Sigmoid colon (tissue), 7 donors: ENCODE results near the gene NSUN6. TPM values are rescaled to one million over a fixed set of nuclear protein-coding genes. Genes with fewer than 3 reads are reported as not detected.

Experiments used
- DNase-seq: peaks from one replicate; pipeline ENCODE4 v3.0.0-alpha.2; 2019
- H3K27ac ChIP-seq, 4 donors: fragments of 200-600 bp; sonication (generic); one replicate each; pipeline ENCODE4 v1.5.1; 2016 to 2019; ENCODE audit warnings: mild to moderate bottlenecking in 1 of 4
- H3K27me3 ChIP-seq, 3 donors: fragments of 200-600 bp; sonication (generic); one replicate each; pipeline ENCODE4 v1.5.1; 2019; ENCODE audit warnings: mild to moderate bottlenecking in 1 of 3
- H3K36me3 ChIP-seq, 4 donors: fragments of 200-600 bp; sonication (generic); one replicate each; pipeline ENCODE4 v1.5.1; 2016 to 2019
- H3K4me1 ChIP-seq, 4 donors: fragments of 200-600 bp; sonication (generic); one replicate each; pipeline ENCODE4 v1.5.1; 2017 to 2019
- H3K4me3 ChIP-seq, 4 donors: fragments of 200-600 bp; sonication (generic); one replicate each; pipeline ENCODE4 v1.5.1; 2017 to 2019; ENCODE audit warnings: mild to moderate bottlenecking in 2 of 4, moderate library complexity in 1 of 4
- H3K9me3 ChIP-seq, 4 donors: fragments of 200-600 bp in 3 of 4; sonication (generic) in 3 of 4; one replicate each; pipeline versions ENCODE4 v1.5.1 to v1.6.1; 2013 to 2019
- CTCF ChIP-seq, 4 experiments: fragments of 450-650 bp in 3 of 4; fragments of 200-600 bp in 1 of 4; IDR thresholded peaks; one replicate each; pipeline ENCODE4 v1.5.1; 2016 to 2019; ENCODE audit warnings: antibody characterized with exemption in 4 of 4, mild to moderate bottlenecking in 3 of 4, moderate library complexity in 2 of 4
- EP300 ChIP-seq, 4 donors: sonication (generic); formaldehyde crosslinking; IDR thresholded peaks; one replicate each; pipeline ENCODE4 v1.6.1; 2017; ENCODE audit warnings: antibody characterized with exemption in 4 of 4
- POLR2A ChIP-seq, 2 donors: fragments of 450-650 bp; IDR thresholded peaks; one replicate each; pipeline ENCODE4 v1.6.1; 2016; ENCODE audit warnings: antibody characterized with exemption in 2 of 2, mild to moderate bottlenecking in 2 of 2, moderate library complexity in 2 of 2
- POLR2AphosphoS5 ChIP-seq, 4 donors: sonication (generic); formaldehyde crosslinking; IDR thresholded peaks; one replicate each; pipeline ENCODE4 v1.6.1; 2017; ENCODE audit warnings: antibody characterized with exemption in 4 of 4
- WGBS, 2 donors: extraction: QIAGEN DNeasy Blood & Tissue Kit; methylation state at CpG; one replicate each; pipeline ENCODE4 v1.1.7; 2013; 5-methylcytosine and 5-hydroxymethylcytosine counted together
- intact Hi-C: fragments of 100-400 bp; cut with DNase I; formaldehyde crosslinking; loops from one replicate; pipeline ENCODE4 v1.15.1; 2023
- polyA plus RNA-seq, 3 donors: library from polyadenylated mRNA; stranded (reverse); fragments of 200-250 nt; gene quantifications; one replicate each; pipeline ENCODE4 v1.2.3, GENCODE V29; 2013
- total RNA-seq, 4 donors: library from RNA; depleted of rRNA; stranded (reverse); fragments of >200 nt; gene quantifications; one replicate each; pipeline ENCODE4 v1.1.0, GENCODE V29; 2016
- donor health status: healthy with polysubstance abuse.
- donor health status: Bipolar disorder and iron deficiency.
- donor health status: healthy.

NSUN6 gene
- total RNA-seq, result 10 to 100 TPM in 1 of 4 donors, 1 to 10 TPM in 3; 6.8 to 20.2 (median 7.6) TPM
- 1 to 10 TPM; 4.4 to 7.3 (median 5.4) TPM for polyA plus RNA-seq

GRCh38 chr10:18651324-18652007 is at the start of gene NSUN6:
Gene NSUN6, minus strand, starts transcription at chr10:18651587. Its CDS starts 384 bp downstream, at chr10:18651203.
- H3K9me3 ChIP-seq, result no peaks in the 10 kb centered on the region
- peak within 1 kb of the TSS; percentile 86 to 91 (median 87) for H3K27ac ChIP-seq
- peaks cover 0 to 20% (median 16%) of the 10 kb centered on the region in 4 donors for H3K4me1 ChIP-seq
- intact Hi-C loops, result loop anchor here (1.0 kb wide), 1 partner anchor 8 kb away; the partner anchor contains the start of gene ARL5B
- peaks cover 0 to 3% (median 0%) of the 10 kb centered on the region in 4 donors for H3K36me3 ChIP-seq
- no peak for TF ChIP-seq CTCF (IDR thresholded peaks at IDR 0.05)
- TF ChIP-seq EP300 (IDR thresholded peaks at IDR 0.05), result peak in 2 of 4 donors; percentile 20 to 62
- peak; percentile 88 to 91 (median 88) for TF ChIP-seq POLR2AphosphoS5 (IDR thresholded peaks at IDR 0.05)
- TF ChIP-seq POLR2A (IDR thresholded peaks at IDR 0.05), result peak; percentile 45 to 57
- WGBS, 2 donors, result 0% methylated on average over 39 of the region's 39 CpGs
- DNase-seq, result peak; percentile 95
- no peaks in the 10 kb centered on the region for H3K27me3 ChIP-seq
- peak within 1 kb of the TSS; percentile 53 to 66 (median 65) for H3K4me3 ChIP-seq

GRCh38 chr10:18699849-18700840 is 48.8 kb upstream of the NSUN6 start:
- 46 to 54% methylated on average over 6 of the region's 6 CpGs for WGBS, 2 donors
- Histone ChIP-seq H3K4me1 (no peaks in the 10 kb centered on the region), H3K9me3 (no peaks in the 10 kb centered on the region), H3K27me3 (no peaks in the 10 kb centered on the region), H3K36me3 (no peaks in the 10 kb centered on the region), H3K4me3 (no peak overlapping the region), H3K27ac (no peak overlapping the region)
- intact Hi-C loops, result no loop called here
- DNase-seq, result no peak
- TF ChIP-seq CTCF (IDR thresholded peaks at IDR 0.05) (no peak), EP300 (IDR thresholded peaks at IDR 0.05) (no peak), POLR2AphosphoS5 (IDR thresholded peaks at IDR 0.05) (no peak), POLR2A (IDR thresholded peaks at IDR 0.05) (no peak)

GRCh38 chr10:18690541-18690940 is 39.2 kb upstream of the NSUN6 start:
- Histone ChIP-seq H3K4me3 (no peak overlapping the region), H3K36me3 (no peaks in the 10 kb centered on the region), H3K27me3 (no peaks in the 10 kb centered on the region), H3K27ac (no peak overlapping the region), H3K9me3 (no peaks in the 10 kb centered on the region), H3K4me1 (no peaks in the 10 kb centered on the region)
- DNase-seq, result no peak
- WGBS, 2 donors, result 82 to 91% methylated on average over 6 of the region's 6 CpGs
- TF ChIP-seq EP300 (IDR thresholded peaks at IDR 0.05), result no peak
- TF ChIP-seq POLR2AphosphoS5 (IDR thresholded peaks at IDR 0.05), result no peak
- no peak for TF ChIP-seq POLR2A (IDR thresholded peaks at IDR 0.05)
- no peak for TF ChIP-seq CTCF (IDR thresholded peaks at IDR 0.05)
- intact Hi-C loops, result no loop called here

GRCh38 chr10:18689498-18689897 is 38.1 kb upstream of the NSUN6 start:
- TF ChIP-seq POLR2AphosphoS5 (IDR thresholded peaks at IDR 0.05) (no peak), POLR2A (IDR thresholded peaks at IDR 0.05) (no peak), EP300 (IDR thresholded peaks at IDR 0.05) (no peak), CTCF (IDR thresholded peaks at IDR 0.05) (no peak)
- DNase-seq, result no peak
- intact Hi-C loops, result no loop called here
- Histone ChIP-seq H3K27ac (no peak overlapping the region), H3K27me3 (no peaks in the 10 kb centered on the region), H3K4me1 (no peaks in the 10 kb centered on the region), H3K4me3 (no peak overlapping the region), H3K36me3 (no peaks in the 10 kb centered on the region), H3K9me3 (no peaks in the 10 kb centered on the region)
- WGBS, 2 donors, result 8 to 29% methylated on average over 3 of the region's 3 CpGs
